Hindlimb muscle (tissue), 1 donor: Measurements from ENCODE around the gene MECR. TPM values are rescaled to one million over a fixed set of nuclear protein-coding genes. Genes with fewer than 3 reads are reported as not detected.
A peak's percentile ranks its signal among the peaks of the same experiment; 100 is the strongest.

ENCODE experiments used
- DNase-seq: peaks from one replicate; pipeline ENCODE4 v3.0.0-alpha.2; 2013
- polyA plus RNA-seq: library from polyadenylated mRNA; unstranded; fragments of 120-200 nt; gene quantifications from one replicate; pipeline ENCODE4 v1.2.1, GENCODE V29; 2013; ENCODE audit not compliant: insufficient read length

Gene MECR
- polyA plus RNA-seq, 1 donor: 31.5 TPM

GRCh38 chr1:29200906-29201594, 29.7 kb downstream of the MECR start:
- DNase-seq: no peak

GRCh38 chr1:29197993-29198392, 32.7 kb downstream of the MECR start:
- no peak for DNase-seq

DNA sequence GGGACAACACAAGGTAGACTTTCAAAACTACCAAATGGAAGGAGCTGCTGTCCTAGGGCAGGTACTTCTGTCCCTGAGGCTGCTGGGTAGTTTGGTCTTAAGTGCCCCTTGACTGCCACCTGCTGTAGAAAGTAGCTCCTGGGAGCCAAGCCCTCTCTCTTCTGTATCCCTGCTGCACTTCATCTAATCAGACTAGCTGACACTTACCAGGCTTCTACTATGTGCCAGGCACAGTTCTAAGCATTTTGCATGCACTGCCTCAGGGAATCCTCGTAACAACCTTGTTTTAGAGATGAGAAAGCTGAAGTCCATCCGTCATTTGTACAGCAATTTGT, 33.2 kb downstream of the MECR start:
- no peak for DNase-seq

- no peak for DNase-seq
These were observed 33.7 kb downstream of the MECR start for GRCh38 chr1:29196863-29197589.

DNA sequence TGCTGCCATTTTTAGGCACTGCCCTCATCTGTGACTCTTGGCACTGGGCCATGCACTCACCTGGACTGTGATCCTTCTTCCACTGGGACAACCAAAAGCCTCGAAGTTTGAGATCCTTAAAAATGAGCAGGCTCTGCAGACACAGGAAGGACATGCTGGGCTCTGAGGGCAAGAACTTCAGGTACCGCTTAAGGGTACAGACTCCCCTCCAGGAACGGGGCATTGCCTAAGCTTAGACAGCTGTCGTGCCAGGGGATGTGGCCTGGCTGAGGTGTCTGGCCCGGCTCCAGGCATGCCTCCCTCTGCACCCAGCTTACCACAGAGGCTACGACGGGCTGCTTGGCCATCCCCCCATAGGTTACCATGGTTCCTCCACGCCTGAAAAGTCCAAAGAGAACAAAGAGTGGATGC, 34.8 kb downstream of the MECR start:
- DNase-seq: no peak

- DNase-seq: no peak
These were observed 36.8 kb downstream of the MECR start for GRCh38 chr1:29193879-29194455.

- DNase-seq: no peak
These were observed 40.0 kb downstream of the MECR start for GRCh38 chr1:29190718-29191117.

DNA sequence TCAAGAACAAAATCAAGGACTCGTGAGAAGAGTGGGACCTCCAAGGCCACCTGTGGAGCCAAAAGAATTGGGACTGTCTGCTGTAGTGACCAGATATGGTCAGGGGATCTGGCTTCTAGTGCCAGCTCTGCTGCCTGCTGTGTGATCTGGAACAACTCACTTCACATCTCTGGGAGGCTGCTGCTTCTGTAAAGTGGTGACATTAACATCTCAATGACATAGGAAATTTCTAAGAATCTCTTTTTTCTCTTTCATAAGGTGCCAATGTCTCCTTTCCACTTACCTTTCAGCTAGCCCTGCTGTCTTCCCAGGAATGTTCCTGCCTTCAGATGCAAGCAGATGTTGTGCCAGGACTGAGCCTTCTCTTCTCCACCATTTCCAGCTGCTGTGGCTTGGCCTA, 44.0 kb downstream of the MECR start:
- no peak for DNase-seq

DNA sequence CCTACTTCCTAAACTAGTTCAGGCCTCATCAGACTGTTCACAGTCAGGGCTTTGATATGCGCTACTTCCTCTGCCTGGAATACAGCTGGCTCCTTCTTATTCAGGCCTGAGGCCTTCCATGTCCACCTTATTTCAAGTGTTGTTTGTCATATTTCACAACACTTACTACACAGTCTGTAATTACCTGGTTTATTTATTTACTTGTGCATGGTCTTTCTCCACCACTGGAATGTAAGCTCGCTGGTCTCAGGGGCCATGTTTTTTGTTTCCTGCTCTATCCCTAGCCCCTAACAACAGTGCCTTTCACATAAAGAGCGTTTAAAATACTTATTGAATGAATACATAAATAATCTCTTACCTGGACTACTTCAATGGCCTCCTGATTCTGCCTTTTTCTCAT, 44.5 kb downstream of the MECR start:
- no peak for DNase-seq

GRCh38 chr1:29183287-29183686, 47.4 kb downstream of the MECR start:
- no peak for DNase-seq

GRCh38 chr1:29181413-29182225, 49.1 kb downstream of the MECR start, which contains the start of gene SRSF4:
Gene SRSF4 (minus strand): TSS chr1:29181900. CDS start chr1:29181752, 148 bp downstream.
- DNase-seq: peak; percentile 100

DNA sequence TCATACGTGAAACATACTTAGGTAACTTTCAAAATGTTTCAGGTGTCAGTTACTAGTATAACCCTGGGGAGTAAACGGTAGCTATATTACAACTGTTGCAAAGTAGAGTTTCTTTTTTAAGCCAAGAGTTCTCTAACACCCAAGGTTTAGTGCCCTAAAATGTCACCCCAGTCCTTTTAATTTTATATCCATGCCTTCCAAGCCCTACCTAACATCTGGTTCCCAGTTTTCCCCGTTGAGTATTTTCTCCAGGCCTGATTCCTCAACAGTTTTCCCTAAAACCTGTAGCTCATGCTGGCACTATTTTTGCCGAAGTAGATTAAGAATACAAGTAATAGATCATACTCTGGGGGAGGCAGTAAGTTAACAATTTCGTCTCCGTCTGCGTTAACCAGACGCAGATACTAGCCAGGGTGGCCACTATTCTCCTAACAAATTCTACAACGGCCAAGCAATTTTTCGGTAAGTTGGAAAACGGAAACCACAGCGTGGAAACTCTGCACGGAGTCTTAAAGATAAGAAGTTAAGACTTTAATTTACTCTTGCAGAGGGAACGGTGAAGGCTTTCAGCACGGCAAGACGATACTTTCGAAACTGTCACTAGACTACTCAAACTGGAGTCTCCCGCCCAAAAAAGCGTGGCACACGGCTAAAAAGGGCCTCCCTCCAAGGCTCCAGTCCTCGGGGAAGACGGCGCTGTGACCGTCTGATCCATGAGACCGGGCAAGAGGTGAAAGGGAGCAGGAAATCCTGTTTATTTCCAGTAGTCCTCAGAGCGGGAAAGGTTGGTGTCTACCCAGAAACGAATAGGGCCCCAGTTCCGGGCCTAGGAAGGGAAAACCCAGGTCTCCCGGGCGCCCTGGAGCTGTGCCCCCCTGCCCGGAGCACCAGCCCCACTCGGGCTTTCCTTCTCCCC, 50.0 kb downstream of the MECR start:
- no peak for DNase-seq

DNA sequence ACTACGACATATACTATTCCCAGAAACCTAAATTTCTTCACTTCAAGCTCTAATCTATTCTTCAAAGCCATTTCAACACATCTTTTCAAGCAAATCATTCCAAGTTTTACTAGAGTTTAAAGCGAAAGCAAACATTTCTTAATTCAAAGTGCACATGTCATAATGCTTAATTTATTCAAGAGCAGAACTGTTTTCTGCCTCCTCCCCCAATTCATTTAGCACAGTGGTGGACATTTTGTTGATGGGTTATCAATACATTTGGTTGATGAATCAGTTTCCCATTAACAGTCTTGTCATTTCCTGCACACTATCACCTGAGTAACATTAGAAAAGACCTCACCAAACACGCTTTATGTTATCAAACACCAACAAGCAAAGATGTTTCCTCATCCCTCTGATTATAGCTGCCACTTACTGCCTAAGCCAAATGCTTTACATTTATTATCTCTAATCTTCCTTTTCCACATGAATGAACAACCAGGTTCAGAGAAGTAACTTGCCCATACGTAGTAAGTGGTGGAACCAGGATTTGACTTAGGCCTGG, 51.0 kb downstream of the MECR start:
- DNase-seq: no peak

DNA sequence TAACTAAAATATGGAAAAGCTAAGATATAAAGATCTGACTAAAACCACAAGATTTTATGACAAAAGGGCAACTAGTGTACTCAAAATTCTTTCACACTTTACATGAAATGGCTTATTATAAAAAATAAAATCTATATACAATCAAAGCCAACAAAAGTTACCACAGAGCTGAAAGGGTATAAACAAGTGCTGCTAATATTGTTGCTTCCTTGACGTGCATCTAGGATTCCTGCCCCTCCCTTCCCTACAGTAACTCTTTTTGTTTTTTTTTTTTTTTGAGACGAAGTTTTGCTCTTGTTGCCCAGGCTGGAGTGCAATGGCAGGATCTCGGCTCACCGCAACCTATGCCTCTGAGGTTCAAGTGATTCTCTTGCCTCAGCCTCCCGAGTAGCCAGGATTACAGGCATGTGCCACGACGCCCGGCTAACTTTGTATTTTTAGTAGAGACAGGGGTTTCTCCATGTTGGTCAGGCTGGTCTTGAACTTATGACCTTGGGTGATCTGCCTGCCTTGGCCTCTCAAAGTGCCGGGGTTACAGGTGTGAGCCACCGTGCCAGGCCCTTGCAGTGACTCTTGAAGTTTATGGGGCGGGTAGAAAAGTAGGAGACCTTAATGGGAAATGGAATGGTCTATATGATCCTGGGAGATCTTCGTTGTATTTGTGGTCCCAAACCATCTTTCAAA, 53.6 kb downstream of the MECR start:
- DNase-seq: no peak

- DNase-seq: no peak
These were observed 54.2 kb downstream of the MECR start for GRCh38 chr1:29176576-29176975.

DNA sequence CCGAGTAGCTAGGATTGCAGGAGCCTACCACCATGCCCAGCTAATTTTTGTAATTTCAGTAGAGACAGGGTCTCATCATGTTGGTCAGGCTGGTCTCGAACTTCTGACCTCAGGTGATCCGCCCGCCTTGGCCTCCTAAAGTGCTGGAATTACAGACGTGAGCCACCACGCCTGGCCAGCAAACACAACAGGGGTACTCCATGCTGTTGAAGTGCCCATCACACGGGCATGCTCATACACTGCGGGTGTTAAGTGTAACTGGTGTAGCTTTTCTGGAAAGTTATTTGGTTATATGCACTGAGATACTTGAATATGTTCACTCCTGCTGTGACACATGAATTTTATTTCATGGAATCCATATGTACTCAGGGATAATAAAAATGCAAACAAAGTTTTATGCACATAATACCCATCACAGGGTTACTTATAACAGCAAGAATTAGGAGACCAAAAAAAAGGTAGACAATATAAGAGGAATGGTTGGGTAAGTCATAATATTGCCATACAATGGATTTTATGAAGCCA, 58.3 kb downstream of the MECR start:
- no peak for DNase-seq

GRCh38 chr1:29171521-29171920, 59.2 kb downstream of the MECR start:
- DNase-seq: no peak

DNA sequence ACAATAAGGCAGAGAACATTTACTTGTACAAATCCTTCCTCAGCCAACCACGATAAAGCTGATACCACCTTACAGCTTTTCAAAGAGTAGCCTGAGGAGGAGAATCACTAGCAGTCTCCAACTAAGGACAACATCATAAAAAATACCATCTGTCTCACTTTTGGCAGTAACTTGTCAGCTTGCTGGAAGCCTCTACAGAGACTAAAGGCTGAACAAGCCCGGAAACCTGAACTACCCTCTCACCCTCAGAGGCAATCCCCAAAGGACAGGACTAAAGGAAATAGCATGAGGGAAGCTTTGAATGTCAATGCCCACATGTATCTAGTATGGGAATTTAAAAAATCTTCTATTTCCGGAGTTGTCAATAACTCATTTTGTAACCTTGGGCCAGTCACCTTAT, 59.6 kb downstream of the MECR start:
- no peak for DNase-seq

- DNase-seq: no peak
These were observed 60.8 kb downstream of the MECR start for GRCh38 chr1:29169976-29170375.

GRCh38 chr1:29167904-29168303, 62.8 kb downstream of the MECR start:
- no peak for DNase-seq
